DND-41 (cell line): Measurements from ENCODE around the gene PXDC1.

ENCODE experiments used
- ATAC-seq: fragments of 200-7000 bp; cut with Tn5 transposase; 3 replicates; pipeline ENCODE4 v1.9.1; 2021; ENCODE audit warnings: low read depth; ENCODE audit not compliant: insufficient read depth
- DNase-seq: peaks from one replicate; pipeline ENCODE4 v3.0.0-alpha.2; 2020
- H2AFZ ChIP-seq: 2 replicates; pipeline ENCODE4 v1.6.0; 2012; ENCODE audit warnings: low read depth, low read length
- H3K27ac ChIP-seq: 2 replicates; pipeline ENCODE4 v1.5.1; 2012; ENCODE audit warnings: low read length, inconsistent platforms
- H3K27me3 ChIP-seq: fragments of 200-600 bp; sonication (generic); 2 replicates; pipeline ENCODE4 v1.6.0; 2012; ENCODE audit warnings: low read length, mild to moderate bottlenecking, inconsistent platforms; ENCODE audit not compliant: insufficient read depth, poor library complexity
- H3K36me3 ChIP-seq: 2 replicates; pipeline ENCODE4 v1.5.1; 2012; ENCODE audit warnings: low read length, inconsistent platforms; ENCODE audit not compliant: insufficient read depth
- H3K4me1 ChIP-seq: 2 replicates; pipeline ENCODE4 v1.5.1; 2012; ENCODE audit warnings: mild to moderate bottlenecking, low read length; ENCODE audit not compliant: insufficient read depth
- H3K4me2 ChIP-seq: 2 replicates; pipeline ENCODE4 v1.6.0; 2012; ENCODE audit warnings: mild to moderate bottlenecking, moderate library complexity, low read length, inconsistent platforms; ENCODE audit not compliant: insufficient read depth
- H3K4me3 ChIP-seq, 2 experiments: fragments of 200-600 bp in 1 of 2; shearing (Covaris generic) in 1 of 2; 2 replicates each; pipeline ENCODE4 v1.5.1; 2012 to 2016; ENCODE audit warnings: inconsistent platforms in 2 of 2, low read length in 2 of 2, mild to moderate bottlenecking in 2 of 2, low read depth in 1 of 2, moderate library complexity in 1 of 2
- H3K79me2 ChIP-seq: 2 replicates; pipeline ENCODE4 v1.6.0; 2012; ENCODE audit warnings: low read length, inconsistent platforms; ENCODE audit not compliant: insufficient read depth
- H3K9ac ChIP-seq: 2 replicates; pipeline ENCODE4 v1.6.0; 2012; ENCODE audit warnings: low read depth, mild to moderate bottlenecking, inconsistent platforms, low read length, moderate library complexity
- H3K9me3 ChIP-seq: 2 replicates; pipeline ENCODE4 v1.5.1; 2012; ENCODE audit warnings: low read length, moderate library complexity, mild to moderate bottlenecking, inconsistent platforms; ENCODE audit not compliant: insufficient read depth, severe bottlenecking
- H4K20me1 ChIP-seq: 2 replicates; pipeline ENCODE4 v1.6.0; 2012; ENCODE audit warnings: low read length; ENCODE audit not compliant: insufficient read depth
- CTCF ChIP-seq: IDR thresholded peaks from 2 replicates; pipeline ENCODE4 v1.5.1; 2012; ENCODE audit warnings: borderline replicate concordance, low read length, moderate library complexity, mild to moderate bottlenecking; ENCODE audit not compliant: poor library complexity, severe bottlenecking; ENCODE audit errors: extremely low read depth
- EZH2 ChIP-seq: IDR thresholded peaks from 3 replicates; pipeline ENCODE4 v1.6.1; 2012; ENCODE audit warnings: borderline replicate concordance, low read depth, mild to moderate bottlenecking, moderate library complexity, low read length, inconsistent platforms; ENCODE audit not compliant: severe bottlenecking

The PXDC1 gene

GRCh38 chr6:3708540-3708939, 43.0 kb downstream of the PXDC1 start:
- H3K27ac ChIP-seq, result no peak overlapping the region
- H3K9me3 ChIP-seq, result no peaks in the 10 kb centered on the region
- H3K4me1 ChIP-seq, result no peaks in the 10 kb centered on the region
- ATAC-seq (no peak), DNase-seq (no peak)
- no peaks in the 10 kb centered on the region for H3K79me2 ChIP-seq
- peaks cover 2% of the 10 kb centered on the region for H3K27me3 ChIP-seq
- no peak overlapping the region for H3K9ac ChIP-seq
- H3K36me3 ChIP-seq, result no peaks in the 10 kb centered on the region
- no peaks in the 10 kb centered on the region for H4K20me1 ChIP-seq
- TF ChIP-seq EZH2 (no peak), CTCF (no peak)
- H2AFZ ChIP-seq, result no peak overlapping the region
- no peak overlapping the region for H3K4me2 ChIP-seq
- no peak overlapping the region for H3K4me3 ChIP-seq

GRCh38 chr6:3707751-3708412, 43.6 kb downstream of the PXDC1 start:
- Histone ChIP-seq H3K79me2 (no peaks in the 10 kb centered on the region), H3K4me3 (no peak overlapping the region), H3K27ac (no peak overlapping the region), H3K4me2 (no peak overlapping the region), H2AFZ (no peak overlapping the region), H3K27me3 (peaks cover 2% of the 10 kb centered on the region), H3K9me3 (no peaks in the 10 kb centered on the region), H3K36me3 (no peaks in the 10 kb centered on the region), H3K9ac (no peak overlapping the region), H4K20me1 (no peaks in the 10 kb centered on the region), H3K4me1 (no peaks in the 10 kb centered on the region)
- DNase-seq (no peak), ATAC-seq (no peak)
- no peak for TF ChIP-seq EZH2
- TF ChIP-seq CTCF, result no peak

GRCh38 chr6:3707024-3707423, 44.5 kb downstream of the PXDC1 start:
- no peaks in the 10 kb centered on the region for H3K79me2 ChIP-seq
- H3K4me3 ChIP-seq, result no peak overlapping the region
- H3K27ac ChIP-seq, result no peak overlapping the region
- no peak overlapping the region for H2AFZ ChIP-seq
- H3K27me3 ChIP-seq, result peaks cover 2% of the 10 kb centered on the region
- H3K36me3 ChIP-seq, result no peaks in the 10 kb centered on the region
- no peak overlapping the region for H3K4me2 ChIP-seq
- ATAC-seq (no peak), DNase-seq (no peak)
- TF ChIP-seq CTCF, result no peak
- TF ChIP-seq EZH2, result no peak
- no peaks in the 10 kb centered on the region for H3K4me1 ChIP-seq
- no peak overlapping the region for H3K9ac ChIP-seq
- no peaks in the 10 kb centered on the region for H3K9me3 ChIP-seq
- no peaks in the 10 kb centered on the region for H4K20me1 ChIP-seq

GRCh38 chr6:3706547-3706946, 45.0 kb downstream of the PXDC1 start:
- Histone ChIP-seq H2AFZ (no peak overlapping the region), H3K27ac (no peak overlapping the region), H3K4me2 (no peak overlapping the region), H3K27me3 (peaks cover 2% of the 10 kb centered on the region), H3K79me2 (no peaks in the 10 kb centered on the region), H3K4me1 (no peaks in the 10 kb centered on the region), H4K20me1 (no peaks in the 10 kb centered on the region), H3K9ac (no peak overlapping the region), H3K36me3 (no peaks in the 10 kb centered on the region), H3K9me3 (no peaks in the 10 kb centered on the region), H3K4me3 (no peak overlapping the region)
- TF ChIP-seq EZH2, result no peak
- no peak for TF ChIP-seq CTCF
- no peak for DNase-seq
- no peak for ATAC-seq
